Measurements from ENCODE around the gene WIZ. TPM values are rescaled to one million over a fixed set of nuclear protein-coding genes. Genes with fewer than 3 reads are reported as not detected.
"Not testable (repeated sequence)": the region's sequence is repeated elsewhere in the genome, so short reads cannot be mapped to it uniquely, and the experiment has no call there.

The WIZ gene
- total and polyA plus RNA-seq, 3 donors from 2014 or later: 66.2 to 118 (median 109) TPM

- no peaks in the 10 kb centered on the region for H3K9me3 ChIP-seq
- 3 to 7% methylated on average over 9 of the region's 9 CpGs for WGBS, 2 donors
- intact Hi-C loops (cut with DNase I; ENCODE audit: low total_unique reads): no loop called here
- no peaks in the 10 kb centered on the region for H3K27me3 ChIP-seq
- peak overlapping the region; percentile 98 for H3K4me3 ChIP-seq
- no peaks in the 10 kb centered on the region for H3K36me3 ChIP-seq (ENCODE audit: low read depth, missing control alignments)
- H3K4me1 ChIP-seq: peaks cover 23% of the 10 kb centered on the region
- peak overlapping the region; percentile 86 to 89 for H3K27ac ChIP-seq
- no peak for DNase-seq
- TF ChIP-seq CTCF (IDR thresholded peaks at IDR 0.05): no peak
- TF ChIP-seq POLR2A (IDR thresholded peaks at IDR 0.05): no peak
Measured at GRCh38 chr19:15417699-15418098, 32.1 kb downstream of the WIZ start.

GRCh38 chr19:15412832-15413231 is 36.9 kb downstream of the WIZ start:
- WGBS, 2 donors: 57 to 70% methylated on average over 4 of the region's 4 CpGs
- peak overlapping the region; percentile 37 to 41 for H3K27ac ChIP-seq
- H3K4me1 ChIP-seq: peaks cover 44% of the 10 kb centered on the region
- no peak overlapping the region for H3K4me3 ChIP-seq
- intact Hi-C loops (cut with DNase I; ENCODE audit: low total_unique reads): no loop called here
- DNase-seq: no peak
- H3K36me3 ChIP-seq (ENCODE audit: low read depth, missing control alignments): no peaks in the 10 kb centered on the region
- H3K9me3 ChIP-seq: no peaks in the 10 kb centered on the region
- TF ChIP-seq CTCF (IDR thresholded peaks at IDR 0.05) (no peak), POLR2A (IDR thresholded peaks at IDR 0.05) (no peak)
- H3K27me3 ChIP-seq: no peaks in the 10 kb centered on the region

- H3K27ac ChIP-seq: peak overlapping the region; percentile 41 to 68
- DNase-seq: peak; percentile 69
- H3K36me3 ChIP-seq (ENCODE audit: low read depth, missing control alignments); H3K27me3 ChIP-seq; H3K9me3 ChIP-seq; H3K4me3 ChIP-seq; intact Hi-C loops (cut with DNase I; ENCODE audit: low total_unique reads): not testable (repeated sequence)
- WGBS, 2 donors: 42 to 54% methylated on average over 2 of the region's 2 CpGs
- peaks cover 37% of the 10 kb centered on the region for H3K4me1 ChIP-seq
Measured at GRCh38 chr19:15411351-15411750, 38.4 kb downstream of the WIZ start.

GRCh38 chr19:15404780-15405211 is 45.0 kb downstream of the WIZ start:
- Histone ChIP-seq H3K27ac (peak overlapping the region; percentile 55 to 77), H3K36me3 (ENCODE audit: low read depth, missing control alignments) (no peaks in the 10 kb centered on the region), H3K9me3 (no peaks in the 10 kb centered on the region), H3K27me3 (no peaks in the 10 kb centered on the region), H3K4me3 (no peak overlapping the region), H3K4me1 (peaks cover 44% of the 10 kb centered on the region)
- intact Hi-C loops (cut with DNase I; ENCODE audit: low total_unique reads): no loop called here
- 35 to 48% methylated on average over 3 of the region's 3 CpGs for WGBS, 2 donors
- DNase-seq: no peak
- no peak for TF ChIP-seq POLR2A (IDR thresholded peaks at IDR 0.05)

GRCh38 chr19:15404097-15404779 is 45.5 kb downstream of the WIZ start:
- Histone ChIP-seq H3K9me3 (no peaks in the 10 kb centered on the region), H3K36me3 (ENCODE audit: low read depth, missing control alignments) (no peaks in the 10 kb centered on the region), H3K4me1 (peaks cover 44% of the 10 kb centered on the region), H3K27me3 (no peaks in the 10 kb centered on the region), H3K4me3 (no peak overlapping the region), H3K27ac (peak overlapping the region; percentile 55 to 77)
- TF ChIP-seq POLR2A (IDR thresholded peaks at IDR 0.05) (no peak), CTCF (IDR thresholded peaks at IDR 0.05) (no peak)
- WGBS, 2 donors: 54% methylated on average over 7 of the region's 7 CpGs
- DNase-seq: peak; percentile 56
- intact Hi-C loops (cut with DNase I; ENCODE audit: low total_unique reads): no loop called here

GRCh38 chr19:15403151-15403531 is 46.6 kb downstream of the WIZ start:
- TF ChIP-seq CTCF (IDR thresholded peaks at IDR 0.05): no peak
- TF ChIP-seq POLR2A (IDR thresholded peaks at IDR 0.05): no peak
- Histone ChIP-seq H3K4me1 (peaks cover 44% of the 10 kb centered on the region), H3K27ac (peak overlapping the region; percentile 29 to 74), H3K36me3 (ENCODE audit: low read depth, missing control alignments) (no peaks in the 10 kb centered on the region), H3K9me3 (no peaks in the 10 kb centered on the region), H3K4me3 (no peak overlapping the region), H3K27me3 (no peaks in the 10 kb centered on the region)
- DNase-seq: no peak
- intact Hi-C loops (cut with DNase I; ENCODE audit: low total_unique reads): no loop called here
- 94% methylated on average over 10 of the region's 10 CpGs for WGBS, 2 donors
